OCI-LY7 (cell line): Measurements from ENCODE around the gene SLC5A10. TPM values are rescaled to one million over a fixed set of nuclear protein-coding genes. Genes with fewer than 3 reads are reported as not detected.
A peak's percentile ranks its signal among the peaks of the same experiment; 100 is the strongest.

ENCODE experiments used
- BruUV-seq: library from RNA; stranded (reverse); fragments of 400-500 nt; replicated peaks from 2 replicates; lab custom pipeline; 2021; lab: Mats Ljungman, UMichigan
- CTCF ChIA-PET: fragments of 300-600 bp; sonication (Branson Sonifier 250); formaldehyde crosslinking; loops from one replicate; lab custom pipeline; 2022; ENCODE audit warnings: antibody characterized with exemption; ENCODE audit not compliant: unreplicated experiment; lab: Charles Lee
- POLR2A ChIA-PET: fragments of 300-600 bp; sonication (Branson Sonifier 250); formaldehyde crosslinking; loops from one replicate; lab custom pipeline; 2022; ENCODE audit warnings: antibody characterized with exemption; lab: Charles Lee
- DNase-seq: peaks from one replicate; pipeline ENCODE4 v3.0.0-alpha.2; 2015; ENCODE audit warnings: low spot score
- H2AFZ ChIP-seq: fragments of 200-600 bp; sonication (generic), shearing (Covaris generic); 2 replicates; pipeline ENCODE4 v1.6.1; 2014; ENCODE audit warnings: mild to moderate bottlenecking, antibody characterized with exemption, low read length, moderate library complexity
- H3K27ac ChIP-seq: fragments of 200-600 bp; sonication (generic); 2 replicates; pipeline ENCODE4 v1.5.1; 2014; ENCODE audit warnings: mixed run types, low read depth, mild to moderate bottlenecking, moderate library complexity, low read length, inconsistent platforms; ENCODE audit not compliant: poor library complexity, severe bottlenecking
- H3K36me3 ChIP-seq: fragments of 200-600 bp; sonication (generic); 2 replicates; pipeline ENCODE4 v1.6.1; 2014; ENCODE audit warnings: mild to moderate bottlenecking, antibody characterized with exemption, low read length, moderate library complexity, mixed read lengths; ENCODE audit not compliant: insufficient read depth
- H3K4me1 ChIP-seq: fragments of 200-600 bp; sonication (generic); 2 replicates; pipeline ENCODE4 v1.5.1; 2014; ENCODE audit warnings: mild to moderate bottlenecking, low read length; ENCODE audit not compliant: insufficient read depth, poor library complexity, severe bottlenecking
- H3K4me2 ChIP-seq: fragments of 200-600 bp; sonication (generic); 2 replicates; pipeline ENCODE4 v1.6.1; 2014; ENCODE audit warnings: mild to moderate bottlenecking, low read length
- H3K4me3 ChIP-seq: fragments of 200-600 bp; sonication (generic); 2 replicates; pipeline ENCODE4 v1.5.1; 2014; ENCODE audit warnings: mild to moderate bottlenecking, low read depth, low read length; ENCODE audit not compliant: poor library complexity, severe bottlenecking
- H3K79me2 ChIP-seq: fragments of 200-600 bp; sonication (generic); 2 replicates; pipeline ENCODE4 v1.6.1; 2016; ENCODE audit warnings: low read depth, mild to moderate bottlenecking, low read length, moderate library complexity, mixed read lengths; ENCODE audit not compliant: insufficient read depth
- H3K9me2 ChIP-seq: fragments of 200-600 bp; sonication (generic); 2 replicates; pipeline ENCODE4 v1.6.1; 2016; ENCODE audit warnings: mild to moderate bottlenecking, low read length, mixed read lengths; ENCODE audit not compliant: insufficient read depth
- H3K9me3 ChIP-seq: fragments of 200-600 bp; sonication (generic); 2 replicates; pipeline ENCODE4 v1.6.1; 2014; ENCODE audit warnings: mild to moderate bottlenecking, mixed run types, low read length, mixed read lengths
- H4K20me1 ChIP-seq: fragments of 200-600 bp; sonication (generic); 2 replicates; pipeline ENCODE4 v1.6.1; 2014; ENCODE audit warnings: mild to moderate bottlenecking, antibody characterized with exemption, low read length, moderate library complexity, mixed read lengths; ENCODE audit not compliant: insufficient read depth
- EZH2phosphoT487 ChIP-seq: fragments of 200-600 bp; sonication (generic); IDR thresholded peaks from 2 replicates; pipeline ENCODE4 v1.6.1; 2018; ENCODE audit warnings: low read depth, borderline replicate concordance, mild to moderate bottlenecking, mixed run types, antibody characterized with exemption, low read length, moderate library complexity, mixed read lengths
- intact Hi-C: fragments of 100-400 bp; cut with micrococcal nuclease; formaldehyde crosslinking; loops from one replicate; pipeline ENCODE4 v1.10.0; 2022; ENCODE audit not compliant: unreplicated experiment
- total RNA-seq, 2 experiments: library from RNA; depleted of rRNA in 1 of 2; stranded (reverse); fragments of >200 nt in 1 of 2; shearing (Covaris generic) in 1 of 2; gene quantifications; 2 replicates each; pipeline ENCODE4 v1.2.3, GENCODE V29; 2014 to 2022
- TF ChIP-seq, protein P1 (sequence below): fragments of 200-600 bp; sonication (generic); conservative IDR thresholded peaks from 2 replicates; pipeline ENCODE4 v1.5.1; 2014; ENCODE audit warnings: mild to moderate bottlenecking, antibody characterized with exemption, low read length, moderate library complexity, mixed read lengths

Gene SLC5A10
- total RNA-seq, 2 experiments from 2014 or later: not detected

DNA sequence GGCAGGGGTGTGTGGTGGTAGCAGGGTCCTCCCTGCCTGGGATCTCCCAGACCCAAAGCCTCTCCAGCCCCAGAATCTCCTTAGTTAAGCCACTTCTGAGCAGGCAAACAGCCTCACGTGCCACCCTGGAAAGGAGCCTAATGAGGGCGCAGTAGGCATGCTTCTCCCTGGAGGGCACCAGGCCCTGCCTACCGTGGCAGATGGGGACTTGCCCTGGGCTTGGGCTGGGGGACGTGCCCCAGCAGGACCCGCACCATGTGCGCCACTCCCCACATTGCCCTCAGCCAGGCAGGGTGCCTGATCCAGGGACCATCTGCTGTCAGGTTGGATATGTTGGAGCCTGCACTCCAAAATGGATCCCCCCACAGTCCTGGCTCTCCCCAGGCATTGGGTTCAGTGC, 38.4 kb downstream of the SLC5A10 start:
- no peaks in the 10 kb centered on the region for H3K9me2 ChIP-seq
- no peak overlapping the region for H3K27ac ChIP-seq
- H3K4me3 ChIP-seq: no peak overlapping the region
- no peaks in the 10 kb centered on the region; the same call in 1 of the 2 replicates for H3K36me3 ChIP-seq
- H3K9me3 ChIP-seq: peaks cover 4% of the 10 kb centered on the region; the same call in 1 of the 2 replicates
- no peaks in the 10 kb centered on the region for H3K79me2 ChIP-seq
- H2AFZ ChIP-seq: no peak overlapping the region
- ChIA-PET POLR2A (interaction anchor here (1.7 kb wide), 1 partner anchor 11 kb away, joined by 4 read pairs; no protein-coding TSS in a partner anchor), CTCF (no interaction called here)
- no peak overlapping the region for H3K4me2 ChIP-seq
- intact Hi-C loops: no loop called here
- BruUV-seq: no TSS peak
- no peak for DNase-seq
- no peak for TF ChIP-seq EZH2phosphoT487
- H3K4me1 ChIP-seq: peaks cover 14% of the 10 kb centered on the region
- no peaks in the 10 kb centered on the region for H4K20me1 ChIP-seq

- intact Hi-C loops: no loop called here
These were observed 39.8 kb downstream of the SLC5A10 start for GRCh38 chr17:18991531-18992315.

GRCh38 chr17:18992454-18993130, 40.6 kb downstream of the SLC5A10 start:
- CTCF ChIA-PET: no interaction called here
- no peaks in the 10 kb centered on the region for H3K9me2 ChIP-seq
- DNase-seq: peak; percentile 68
- H3K27ac ChIP-seq: no peak overlapping the region
- intact Hi-C loops: no loop called here
- no peaks in the 10 kb centered on the region for H4K20me1 ChIP-seq
- H3K79me2 ChIP-seq: no peaks in the 10 kb centered on the region
- POLR2A ChIA-PET: no interaction called here
- no TSS peak for BruUV-seq
- peaks cover 4% of the 10 kb centered on the region; the same call in 1 of the 2 replicates for H3K9me3 ChIP-seq
- H3K4me2 ChIP-seq: peak overlapping the region; percentile 43
- H3K36me3 ChIP-seq: peaks cover 4% of the 10 kb centered on the region; the same call in 1 of the 2 replicates
- peak overlapping the region; percentile 28; the same call in 1 of the 2 replicates for H2AFZ ChIP-seq
- TF ChIP-seq, protein P1, sequence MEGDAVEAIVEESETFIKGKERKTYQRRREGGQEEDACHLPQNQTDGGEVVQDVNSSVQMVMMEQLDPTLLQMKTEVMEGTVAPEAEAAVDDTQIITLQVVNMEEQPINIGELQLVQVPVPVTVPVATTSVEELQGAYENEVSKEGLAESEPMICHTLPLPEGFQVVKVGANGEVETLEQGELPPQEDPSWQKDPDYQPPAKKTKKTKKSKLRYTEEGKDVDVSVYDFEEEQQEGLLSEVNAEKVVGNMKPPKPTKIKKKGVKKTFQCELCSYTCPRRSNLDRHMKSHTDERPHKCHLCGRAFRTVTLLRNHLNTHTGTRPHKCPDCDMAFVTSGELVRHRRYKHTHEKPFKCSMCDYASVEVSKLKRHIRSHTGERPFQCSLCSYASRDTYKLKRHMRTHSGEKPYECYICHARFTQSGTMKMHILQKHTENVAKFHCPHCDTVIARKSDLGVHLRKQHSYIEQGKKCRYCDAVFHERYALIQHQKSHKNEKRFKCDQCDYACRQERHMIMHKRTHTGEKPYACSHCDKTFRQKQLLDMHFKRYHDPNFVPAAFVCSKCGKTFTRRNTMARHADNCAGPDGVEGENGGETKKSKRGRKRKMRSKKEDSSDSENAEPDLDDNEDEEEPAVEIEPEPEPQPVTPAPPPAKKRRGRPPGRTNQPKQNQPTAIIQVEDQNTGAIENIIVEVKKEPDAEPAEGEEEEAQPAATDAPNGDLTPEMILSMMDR: no peak
- no peak for TF ChIP-seq EZH2phosphoT487
- H3K4me3 ChIP-seq: no peak overlapping the region
- H3K4me1 ChIP-seq: peaks cover 14% of the 10 kb centered on the region

More at GRCh38 chr17:18991531-18992315, 39.8 kb downstream of the SLC5A10 start:
- no TSS peak for BruUV-seq
- Histone ChIP-seq H3K9me2 (no peaks in the 10 kb centered on the region), H3K4me3 (no peak overlapping the region), H3K79me2 (no peaks in the 10 kb centered on the region), H3K27ac (no peak overlapping the region), H4K20me1 (no peaks in the 10 kb centered on the region), H3K4me1 (peaks cover 14% of the 10 kb centered on the region), H3K9me3 (peaks cover 4% of the 10 kb centered on the region; the same call in 1 of the 2 replicates), H2AFZ (no peak overlapping the region), H3K4me2 (no peak overlapping the region), H3K36me3 (peaks cover 2% of the 10 kb centered on the region; the same call in 1 of the 2 replicates)
- DNase-seq: no peak
- ChIA-PET POLR2A (no interaction called here), CTCF (interaction anchor here (0.8 kb wide), 1 partner anchor 31 kb away, joined by 3 read pairs; no protein-coding TSS in a partner anchor)
- TF ChIP-seq EZH2phosphoT487: no peak
- TF ChIP-seq, protein P1: no peak
